HEK293 (cell line): ENCODE data around the gene NACA2.

Experiments
- GFI1B ChIP-seq: fragments of 450-650 bp; formaldehyde crosslinking; IDR thresholded peaks from 2 replicates; pipeline ENCODE4 v1.5.1; 2016; ENCODE audit warnings: missing biosample characterization, missing genetic modification characterization
- ZBTB1 ChIP-seq: fragments of 450-650 bp; formaldehyde crosslinking; IDR thresholded peaks from 2 replicates; pipeline ENCODE4 v1.5.1; 2016; ENCODE audit warnings: missing biosample characterization, missing genetic modification characterization
- ZNF501 ChIP-seq: fragments of 450-650 bp; formaldehyde crosslinking; IDR thresholded peaks from 2 replicates; pipeline ENCODE4 v1.5.1; 2016; ENCODE audit warnings: missing biosample characterization, missing genetic modification characterization
- ZNF549 ChIP-seq: fragments of 450-650 bp; IDR thresholded peaks from 2 replicates; pipeline ENCODE4 v1.5.1; 2018; ENCODE audit warnings: missing biosample characterization, missing genetic modification characterization, mild to moderate bottlenecking, inconsistent platforms, moderate library complexity
- ZNF76 ChIP-seq: fragments of 450-650 bp; formaldehyde crosslinking; IDR thresholded peaks from 2 replicates; pipeline ENCODE4; 2016; ENCODE audit warnings: low read depth, missing biosample characterization, missing genetic modification characterization, borderline replicate concordance
- TF ChIP-seq, protein P1 (sequence below): fragments of 450-650 bp; formaldehyde crosslinking; IDR thresholded peaks from 2 replicates; pipeline ENCODE4 v1.5.1; 2016; ENCODE audit warnings: missing biosample characterization, missing genetic modification characterization
- TF ChIP-seq, protein P2 (sequence below): fragments of 450-650 bp; formaldehyde crosslinking; IDR thresholded peaks from 2 replicates; pipeline ENCODE4 v1.5.1; 2016; ENCODE audit warnings: missing biosample characterization, missing genetic modification characterization
- TF ChIP-seq, protein P3 (sequence below): fragments of 450-650 bp; formaldehyde crosslinking; IDR thresholded peaks from 2 replicates; pipeline ENCODE4 v1.5.1; 2016; ENCODE audit warnings: missing biosample characterization, missing genetic modification characterization
- TF ChIP-seq, protein P4 (sequence below): fragments of 450-650 bp; formaldehyde crosslinking; IDR thresholded peaks from 2 replicates; pipeline ENCODE4; 2016; ENCODE audit warnings: missing biosample characterization, missing genetic modification characterization

DNA sequence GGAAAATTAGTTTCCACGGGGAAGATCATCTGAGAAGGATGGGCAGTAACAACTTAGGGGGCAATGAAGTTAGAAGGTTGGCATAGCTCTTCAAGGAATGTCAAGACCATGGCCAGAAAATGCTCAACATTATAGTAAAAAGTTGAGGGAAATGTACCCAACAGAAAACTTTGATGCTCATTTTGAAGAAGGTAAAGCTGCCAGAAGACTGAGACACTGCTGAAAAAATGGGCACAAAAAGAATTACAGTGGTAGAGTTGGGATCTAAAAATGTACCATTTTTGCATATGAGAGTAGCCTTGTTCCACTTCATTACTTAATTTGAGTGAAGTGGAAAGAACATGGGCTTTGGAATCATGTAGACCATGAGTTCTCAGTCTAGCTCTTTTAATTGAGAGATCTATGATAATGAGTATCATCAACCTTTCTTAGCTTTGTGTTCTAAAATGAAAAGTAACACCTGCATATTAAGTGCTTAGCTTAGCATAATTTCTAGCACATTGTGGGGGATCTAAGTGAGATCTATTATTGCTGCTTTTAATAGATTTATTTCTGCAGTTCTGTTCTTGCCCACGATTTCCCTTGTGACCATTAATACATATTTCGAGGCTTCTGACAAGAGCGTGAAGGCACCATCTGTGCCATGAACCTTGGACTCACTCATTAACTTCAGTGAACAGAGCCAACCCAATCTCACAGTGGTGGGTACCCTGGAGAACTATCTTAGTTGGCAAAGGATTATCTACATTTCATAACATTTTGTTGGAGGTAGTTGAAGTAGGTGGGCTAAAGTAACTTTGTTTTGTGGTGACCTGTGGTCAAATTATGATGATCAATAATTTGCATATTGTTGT lies 3.0 kb downstream of the NACA2 start:
- TF ChIP-seq, protein P1, sequence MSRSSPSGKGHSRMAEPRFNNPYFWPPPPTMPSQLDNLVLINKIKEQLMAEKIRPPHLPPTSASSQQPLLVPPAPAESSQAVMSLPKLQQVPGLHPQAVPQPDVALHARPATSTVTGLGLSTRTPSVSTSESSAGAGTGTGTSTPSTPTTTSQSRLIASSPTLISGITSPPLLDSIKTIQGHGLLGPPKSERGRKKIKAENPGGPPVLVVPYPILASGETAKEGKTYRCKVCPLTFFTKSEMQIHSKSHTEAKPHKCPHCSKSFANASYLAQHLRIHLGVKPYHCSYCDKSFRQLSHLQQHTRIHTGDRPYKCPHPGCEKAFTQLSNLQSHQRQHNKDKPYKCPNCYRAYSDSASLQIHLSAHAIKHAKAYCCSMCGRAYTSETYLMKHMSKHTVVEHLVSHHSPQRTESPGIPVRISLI (tag by site-specific recombination): no peak
- TF ChIP-seq, protein P2, sequence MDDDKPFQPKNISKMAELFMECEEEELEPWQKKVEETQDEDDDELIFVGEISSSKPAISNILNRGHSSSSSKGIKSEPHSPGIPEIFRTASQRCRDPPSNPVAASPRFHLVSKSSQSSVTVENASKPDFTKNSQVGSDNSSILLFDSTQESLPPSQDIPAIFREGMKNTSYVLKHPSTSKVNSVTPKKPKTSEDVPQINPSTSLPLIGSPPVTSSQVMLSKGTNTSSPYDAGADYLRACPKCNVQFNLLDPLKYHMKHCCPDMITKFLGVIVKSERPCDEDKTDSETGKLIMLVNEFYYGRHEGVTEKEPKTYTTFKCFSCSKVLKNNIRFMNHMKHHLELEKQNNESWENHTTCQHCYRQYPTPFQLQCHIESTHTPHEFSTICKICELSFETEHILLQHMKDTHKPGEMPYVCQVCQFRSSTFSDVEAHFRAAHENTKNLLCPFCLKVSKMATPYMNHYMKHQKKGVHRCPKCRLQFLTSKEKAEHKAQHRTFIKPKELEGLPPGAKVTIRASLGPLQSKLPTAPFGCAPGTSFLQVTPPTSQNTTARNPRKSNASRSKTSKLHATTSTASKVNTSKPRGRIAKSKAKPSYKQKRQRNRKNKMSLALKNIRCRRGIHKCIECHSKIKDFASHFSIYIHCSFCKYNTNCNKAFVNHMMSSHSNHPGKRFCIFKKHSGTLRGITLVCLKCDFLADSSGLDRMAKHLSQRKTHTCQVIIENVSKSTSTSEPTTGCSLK (tag by site-specific recombination): no peak
- TF ChIP-seq, protein P3, sequence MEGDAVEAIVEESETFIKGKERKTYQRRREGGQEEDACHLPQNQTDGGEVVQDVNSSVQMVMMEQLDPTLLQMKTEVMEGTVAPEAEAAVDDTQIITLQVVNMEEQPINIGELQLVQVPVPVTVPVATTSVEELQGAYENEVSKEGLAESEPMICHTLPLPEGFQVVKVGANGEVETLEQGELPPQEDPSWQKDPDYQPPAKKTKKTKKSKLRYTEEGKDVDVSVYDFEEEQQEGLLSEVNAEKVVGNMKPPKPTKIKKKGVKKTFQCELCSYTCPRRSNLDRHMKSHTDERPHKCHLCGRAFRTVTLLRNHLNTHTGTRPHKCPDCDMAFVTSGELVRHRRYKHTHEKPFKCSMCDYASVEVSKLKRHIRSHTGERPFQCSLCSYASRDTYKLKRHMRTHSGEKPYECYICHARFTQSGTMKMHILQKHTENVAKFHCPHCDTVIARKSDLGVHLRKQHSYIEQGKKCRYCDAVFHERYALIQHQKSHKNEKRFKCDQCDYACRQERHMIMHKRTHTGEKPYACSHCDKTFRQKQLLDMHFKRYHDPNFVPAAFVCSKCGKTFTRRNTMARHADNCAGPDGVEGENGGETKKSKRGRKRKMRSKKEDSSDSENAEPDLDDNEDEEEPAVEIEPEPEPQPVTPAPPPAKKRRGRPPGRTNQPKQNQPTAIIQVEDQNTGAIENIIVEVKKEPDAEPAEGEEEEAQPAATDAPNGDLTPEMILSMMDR: no peak
- TF ChIP-seq ZBTB1 (tag by site-specific recombination) (no peak), ZNF501 (tag by site-specific recombination) (no peak), GFI1B (tag by site-specific recombination) (no peak), ZNF549 (tag by site-specific recombination) (no peak), ZNF76 (no peak)
- TF ChIP-seq, protein P4, sequence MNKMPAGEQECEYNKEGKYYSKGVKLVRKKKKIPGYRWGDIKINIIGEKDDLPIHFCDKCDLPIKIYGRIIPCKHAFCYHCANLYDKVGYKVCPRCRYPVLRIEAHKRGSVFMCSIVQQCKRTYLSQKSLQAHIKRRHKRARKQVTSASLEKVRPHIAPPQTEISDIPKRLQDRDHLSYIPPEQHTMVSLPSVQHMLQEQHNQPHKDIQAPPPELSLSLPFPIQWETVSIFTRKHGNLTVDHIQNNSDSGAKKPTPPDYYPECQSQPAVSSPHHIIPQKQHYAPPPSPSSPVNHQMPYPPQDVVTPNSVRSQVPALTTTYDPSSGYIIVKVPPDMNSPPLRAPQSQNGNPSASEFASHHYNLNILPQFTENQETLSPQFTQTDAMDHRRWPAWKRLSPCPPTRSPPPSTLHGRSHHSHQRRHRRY (tag by site-specific recombination): no peak
